Panc1 (cell line): ENCODE results near the gene STYK1. TPM values are rescaled to one million over a fixed set of nuclear protein-coding genes. Genes with fewer than 3 reads are reported as not detected.

ENCODE experiments used
- ATAC-seq: fragments of 200-7000 bp; cut with Tn5 transposase; 2 replicates; pipeline ENCODE4 v1.9.1; 2020; ENCODE audit warnings: mild to moderate bottlenecking, moderate library complexity
- BruUV-seq: library from RNA; stranded (reverse); fragments of 400-500 nt; replicated peaks from 2 replicates; lab custom pipeline; 2021; lab: Mats Ljungman, UMichigan
- CTCF ChIA-PET: fragments of 300-600 bp; sonication (Branson Sonifier 250); formaldehyde crosslinking; loops from one replicate; lab custom pipeline; 2022; ENCODE audit warnings: antibody characterized with exemption; lab: Charles Lee
- POLR2A ChIA-PET: fragments of 300-600 bp; sonication (Branson Sonifier 250); formaldehyde crosslinking; loops from one replicate; lab custom pipeline; 2022; ENCODE audit warnings: antibody characterized with exemption; lab: Charles Lee
- DNase-seq: peaks from one replicate; pipeline ENCODE4 v3.0.0-alpha.2; 2010; ENCODE audit warnings: low read depth, low spot score
- H3K27ac ChIP-seq: 2 replicates; pipeline ENCODE4 v1.5.1; 2011; ENCODE audit warnings: mild to moderate bottlenecking, low read length, inconsistent platforms
- H3K27me3 ChIP-seq: fragments of 200-500 bp; sonication (Bioruptor generic); 2 replicates; pipeline ENCODE4 v1.6.0; 2014; ENCODE audit warnings: low read length, inconsistent platforms; ENCODE audit not compliant: control insufficient read depth, insufficient read depth
- H3K36me3 ChIP-seq: fragments of 200-500 bp; sonication (Bioruptor generic); 2 replicates; pipeline ENCODE4 v1.5.1; 2014; ENCODE audit warnings: inconsistent platforms, mild to moderate bottlenecking, low read length, moderate library complexity; ENCODE audit not compliant: control insufficient read depth, insufficient read depth
- H3K4me1 ChIP-seq: 2 replicates; pipeline ENCODE4 v1.5.1; 2011; ENCODE audit warnings: inconsistent platforms, mild to moderate bottlenecking, low read length, moderate library complexity; ENCODE audit not compliant: control insufficient read depth, insufficient read depth
- H3K4me3 ChIP-seq, 2 experiments: 2 replicates each; pipeline ENCODE4 v1.5.1; 2011 to 2012; ENCODE audit warnings: low read depth in 2 of 2, low read length in 2 of 2, mild to moderate bottlenecking in 2 of 2, inconsistent platforms in 1 of 2, moderate library complexity in 1 of 2
- H3K9me3 ChIP-seq: fragments of 200-500 bp; sonication (Bioruptor generic); 2 replicates; pipeline ENCODE4 v1.5.1; 2014; ENCODE audit warnings: low read depth, mild to moderate bottlenecking, inconsistent platforms, low read length, moderate library complexity; ENCODE audit not compliant: control insufficient read depth, insufficient read depth
- POLR2AphosphoS5 ChIP-seq: IDR thresholded peaks from 2 replicates; pipeline ENCODE4 v1.6.1; 2012; ENCODE audit warnings: mild to moderate bottlenecking, low read depth, low read length, moderate library complexity
- REST ChIP-seq, 2 experiments: IDR thresholded peaks; 2 replicates each; pipeline ENCODE4 v1.6.1; 2011 to 2012; ENCODE audit warnings: low read depth in 2 of 2, control low read depth in 1 of 2, low read length in 1 of 2, mild to moderate bottlenecking in 1 of 2, moderate library complexity in 1 of 2; ENCODE audit not compliant: insufficient read depth in 1 of 2
- SIN3A ChIP-seq: IDR thresholded peaks from 2 replicates; pipeline ENCODE4 v1.6.1; 2012; ENCODE audit warnings: low read depth, mild to moderate bottlenecking, low read length, moderate library complexity, borderline replicate concordance; ENCODE audit not compliant: insufficient read depth
- TCF7L2 ChIP-seq: IDR thresholded peaks from 2 replicates; pipeline ENCODE4 v1.6.1; 2011; ENCODE audit warnings: mild to moderate bottlenecking, low read depth, low read length, inconsistent platforms
- in situ Hi-C: cut with HindIII; loops from 2 replicates; pipeline ENCODE4 v1.10.0; 2016; ENCODE audit warnings: low sequenced_read_pairs, low pct_unique_long_range_greater_than_20kb
- intact Hi-C: fragments of 100-400 bp; cut with micrococcal nuclease; formaldehyde crosslinking; loops from one replicate; pipeline ENCODE4 v1.10.0; 2022; ENCODE audit not compliant: unreplicated experiment
- total RNA-seq: library from RNA; stranded (reverse); gene quantifications from one replicate; pipeline ENCODE4 v1.2.1, GENCODE V29; 2021; ENCODE audit not compliant: unreplicated experiment
- TF ChIP-seq, protein P1 (sequence below): fragments of 450-650 bp; IDR thresholded peaks from 2 replicates; pipeline ENCODE4 v1.5.1; 2017; ENCODE audit warnings: mild to moderate bottlenecking

The STYK1 gene
- total RNA-seq, 1 experiment from 2014 or later: 0.85 TPM

GRCh38 chr12:10722502-10722904 is 48.7 kb upstream of the STYK1 start:
- peak; percentile 66 for ATAC-seq
- TF ChIP-seq POLR2AphosphoS5 (no peak), SIN3A (no peak; the same call in 1 of the 2 replicates), TCF7L2 (no peak), REST (IDR thresholded peaks at IDR 0.05; ENCODE audit: insufficient read depth in 1 of 2, low read depth in 2 of 2, low read length in 1 of 2) (no peak)
- TF ChIP-seq, protein P1, sequence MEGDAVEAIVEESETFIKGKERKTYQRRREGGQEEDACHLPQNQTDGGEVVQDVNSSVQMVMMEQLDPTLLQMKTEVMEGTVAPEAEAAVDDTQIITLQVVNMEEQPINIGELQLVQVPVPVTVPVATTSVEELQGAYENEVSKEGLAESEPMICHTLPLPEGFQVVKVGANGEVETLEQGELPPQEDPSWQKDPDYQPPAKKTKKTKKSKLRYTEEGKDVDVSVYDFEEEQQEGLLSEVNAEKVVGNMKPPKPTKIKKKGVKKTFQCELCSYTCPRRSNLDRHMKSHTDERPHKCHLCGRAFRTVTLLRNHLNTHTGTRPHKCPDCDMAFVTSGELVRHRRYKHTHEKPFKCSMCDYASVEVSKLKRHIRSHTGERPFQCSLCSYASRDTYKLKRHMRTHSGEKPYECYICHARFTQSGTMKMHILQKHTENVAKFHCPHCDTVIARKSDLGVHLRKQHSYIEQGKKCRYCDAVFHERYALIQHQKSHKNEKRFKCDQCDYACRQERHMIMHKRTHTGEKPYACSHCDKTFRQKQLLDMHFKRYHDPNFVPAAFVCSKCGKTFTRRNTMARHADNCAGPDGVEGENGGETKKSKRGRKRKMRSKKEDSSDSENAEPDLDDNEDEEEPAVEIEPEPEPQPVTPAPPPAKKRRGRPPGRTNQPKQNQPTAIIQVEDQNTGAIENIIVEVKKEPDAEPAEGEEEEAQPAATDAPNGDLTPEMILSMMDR: no peak
- ChIA-PET POLR2A (no interaction called here), CTCF (no interaction called here)
- no peak for DNase-seq
- Histone ChIP-seq H3K27ac (peak overlapping the region; percentile 91), H3K4me1 (peaks cover 38% of the 10 kb centered on the region), H3K9me3 (no peaks in the 10 kb centered on the region), H3K27me3 (no peaks in the 10 kb centered on the region; the same call in 1 of the 2 replicates), H3K4me3 (peak overlapping the region; percentile 88 to 99), H3K36me3 (peaks cover 8% of the 10 kb centered on the region)
- BruUV-seq: no TSS peak
- in situ Hi-C loops: no loop called here
- intact Hi-C loops: no loop called here

DNA sequence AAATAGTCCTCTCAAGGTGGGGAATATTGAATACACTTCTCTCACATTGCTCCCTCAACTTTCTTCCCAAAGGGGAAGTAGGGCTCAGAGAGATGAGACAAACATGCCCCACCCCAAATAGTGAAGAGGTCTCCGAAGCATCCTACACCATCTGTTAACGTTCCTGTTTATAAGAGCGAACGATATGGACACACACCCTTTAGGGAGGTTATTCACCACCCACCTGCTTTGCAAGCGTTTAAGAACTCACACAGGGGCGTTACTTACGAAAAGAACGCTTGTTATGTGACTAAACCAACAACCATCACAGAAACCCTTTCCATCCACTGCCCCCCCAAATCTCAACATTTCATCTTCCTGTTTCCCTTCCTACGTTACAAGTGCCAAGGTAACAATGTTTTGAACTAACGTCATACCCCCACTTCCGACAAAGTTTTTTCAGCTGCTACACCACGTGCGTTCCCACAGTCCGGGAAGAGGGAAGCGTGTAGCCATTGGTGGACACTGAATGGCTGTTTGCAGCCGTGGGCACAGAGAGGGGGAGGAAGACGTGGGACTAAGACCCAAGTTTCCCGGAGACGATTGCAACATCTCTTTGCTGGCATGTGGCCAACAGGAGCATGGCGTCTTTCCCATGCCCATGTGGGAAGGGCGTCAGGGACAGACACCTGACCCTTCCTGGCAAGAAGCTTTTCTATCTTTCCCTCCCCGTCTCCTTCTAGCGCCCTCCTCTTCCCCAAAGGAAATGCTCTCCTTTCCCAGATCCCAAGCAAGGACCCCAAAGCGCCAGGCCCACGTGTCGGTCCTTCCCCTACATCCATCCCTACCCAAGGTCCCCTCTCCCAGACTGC is 48.0 kb upstream of the STYK1 start:
- H3K4me3 ChIP-seq: peak overlapping the region; percentile 88 to 99
- DNase-seq: peak; percentile 59
- BruUV-seq: TSS peak; percentile 62
- H3K27ac ChIP-seq: peak overlapping the region; percentile 91
- intact Hi-C loops (no loop called here), in situ Hi-C loops (no loop called here)
- peak; percentile 75 for ATAC-seq
- no peaks in the 10 kb centered on the region; the same call in 1 of the 2 replicates for H3K27me3 ChIP-seq
- no peaks in the 10 kb centered on the region for H3K9me3 ChIP-seq
- H3K36me3 ChIP-seq: peaks cover 8% of the 10 kb centered on the region
- TF ChIP-seq TCF7L2: no peak
- TF ChIP-seq SIN3A: no peak
- no peak for TF ChIP-seq REST (IDR thresholded peaks at IDR 0.05; ENCODE audit: insufficient read depth in 1 of 2, low read depth in 2 of 2, low read length in 1 of 2)
- TF ChIP-seq, protein P1: no peak
- TF ChIP-seq POLR2AphosphoS5: no peak
- POLR2A ChIA-PET: no interaction called here
- CTCF ChIA-PET: no interaction called here
- H3K4me1 ChIP-seq: peaks cover 44% of the 10 kb centered on the region
